ENCODE data around the gene RADX. TPM values are rescaled to one million over a fixed set of nuclear protein-coding genes. Genes with fewer than 3 reads are reported as not detected.

Gene RADX, protein sequence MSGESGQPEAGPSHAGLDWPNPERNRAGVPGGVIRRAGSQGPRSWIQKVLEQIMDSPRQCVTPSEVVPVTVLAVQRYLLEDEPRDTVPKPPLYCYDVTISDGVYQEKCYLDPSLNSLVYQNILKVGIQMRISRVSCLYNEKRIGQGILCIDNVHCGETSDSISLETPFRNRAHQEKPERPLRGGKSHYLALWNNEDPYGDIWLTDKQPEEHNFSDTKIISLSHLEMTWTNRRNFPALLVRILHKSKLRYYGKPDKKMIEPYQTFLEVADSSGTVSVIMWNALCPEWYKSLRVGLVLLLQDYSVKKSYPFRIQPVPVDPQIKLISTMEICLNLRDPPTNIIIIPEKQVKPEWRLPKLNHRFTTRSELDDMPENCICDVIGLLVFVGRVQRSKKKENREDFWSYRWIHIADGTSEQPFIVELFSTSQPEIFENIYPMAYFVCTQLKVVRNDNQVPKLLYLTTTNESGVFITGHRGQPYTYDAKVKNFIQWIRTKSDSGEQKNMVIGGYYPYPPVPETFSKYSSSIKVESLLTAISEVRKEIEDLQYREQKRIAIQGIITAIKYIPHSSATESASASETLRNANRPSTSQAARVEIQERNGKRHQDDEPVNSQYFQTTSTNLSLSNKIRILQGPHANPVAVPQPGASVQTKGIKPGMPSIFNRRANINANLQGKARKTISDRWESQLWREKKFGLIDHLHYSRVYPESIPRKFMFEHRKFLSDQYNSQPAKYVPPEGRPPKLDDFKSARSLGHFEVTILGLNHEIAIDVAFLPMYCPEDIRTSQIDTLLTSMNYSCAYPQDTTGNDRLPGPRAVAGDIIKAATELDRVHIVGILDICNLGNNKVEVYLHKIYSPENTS
- total RNA-seq (10 to 100 TPM in 1 of 2 donors, 1 to 10 TPM in 1; 6.6 to 13.3 TPM), polyA plus RNA-seq (ENCODE audit: insufficient read length in 2 of 2) (10 to 100 TPM; 10.8 to 13.2 TPM)
- long read RNA-seq, donor 1, partial matches to known transcripts, result 0 of 2 reads
- long read RNA-seq, donor 1, other reads (novel, unspliced or antisense), result 0 of 2 reads
- long read RNA-seq, donor 2, partial matches to known transcripts, result 0 of 1 reads
- long read RNA-seq, donor 2, other reads (novel, unspliced or antisense), result 0 of 1 reads
- long read RNA-seq, donor 3, result 0 reads
- long read RNA-seq, donor 4, partial matches to known transcripts, result 0 of 1 reads
- long read RNA-seq, donor 4, other reads (novel, unspliced or antisense), result 0 of 1 reads

DNA sequence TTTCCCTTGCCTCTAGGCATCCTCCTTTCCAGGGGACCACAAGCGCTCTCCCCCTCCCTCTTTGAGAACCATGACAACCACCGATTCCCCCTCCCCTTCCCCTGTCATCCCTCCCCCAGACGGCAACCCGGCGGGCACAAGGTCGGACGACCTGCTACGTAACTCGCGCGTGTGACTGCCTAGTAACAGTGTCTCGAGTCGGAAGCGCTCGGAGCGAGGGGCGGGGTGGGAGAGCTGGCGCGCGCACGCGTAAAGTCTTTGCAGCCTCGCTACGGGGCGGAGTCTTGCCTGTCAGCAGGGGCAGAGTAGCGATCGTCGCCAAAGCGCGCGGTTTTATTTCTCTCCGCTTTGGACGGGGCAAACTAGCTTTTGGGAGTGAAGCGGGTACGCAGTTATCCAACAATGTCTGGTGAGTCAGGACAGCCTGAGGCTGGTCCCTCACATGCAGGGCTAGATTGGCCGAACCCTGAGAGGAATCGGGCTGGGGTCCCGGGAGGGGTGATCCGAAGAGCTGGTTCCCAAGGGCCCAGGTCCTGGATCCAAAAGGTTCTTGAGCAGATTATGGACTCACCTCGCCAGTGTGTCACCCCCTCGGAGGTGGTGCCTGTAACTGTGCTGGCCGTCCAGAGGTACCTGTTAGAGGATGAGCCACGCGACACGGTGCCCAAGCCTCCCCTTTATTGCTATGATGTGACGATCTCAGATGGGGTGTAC is at the start of gene RADX:
Gene RADX, plus strand, starts transcription at position 300 of the 714 bp plus-strand sequence. Its CDS starts 103 bp downstream, at position 403.
- H3K27ac ChIP-seq (ENCODE audit: low read depth, low read length), result no peak within 1 kb of the TSS
- peak within 1 kb of the TSS; percentile 47 for H3K4me3 ChIP-seq (ENCODE audit: low read depth, low read length)
- H3K36me3 ChIP-seq (ENCODE audit: control insufficient read depth, insufficient read depth, low read length), result no peaks in the 10 kb centered on the region
- no peaks in the 10 kb centered on the region for H3K9me3 ChIP-seq (ENCODE audit: control insufficient read depth, insufficient read depth, low read length)
- WGBS (ENCODE audit: insufficient coverage), result 25% methylated on average over 45 of the region's 46 CpGs
- no peaks in the 10 kb centered on the region for H3K4me1 ChIP-seq (ENCODE audit: control insufficient read depth, insufficient read depth, low read length)
- DNase-seq (ENCODE audit: low read depth in 4 of 6, low spot score in 6 of 6), result peak; percentile 40 to 94 (median 59)
- H3K27me3 ChIP-seq (ENCODE audit: control insufficient read depth, insufficient read depth, low read length), result peaks cover 9% of the 10 kb centered on the region

DNA sequence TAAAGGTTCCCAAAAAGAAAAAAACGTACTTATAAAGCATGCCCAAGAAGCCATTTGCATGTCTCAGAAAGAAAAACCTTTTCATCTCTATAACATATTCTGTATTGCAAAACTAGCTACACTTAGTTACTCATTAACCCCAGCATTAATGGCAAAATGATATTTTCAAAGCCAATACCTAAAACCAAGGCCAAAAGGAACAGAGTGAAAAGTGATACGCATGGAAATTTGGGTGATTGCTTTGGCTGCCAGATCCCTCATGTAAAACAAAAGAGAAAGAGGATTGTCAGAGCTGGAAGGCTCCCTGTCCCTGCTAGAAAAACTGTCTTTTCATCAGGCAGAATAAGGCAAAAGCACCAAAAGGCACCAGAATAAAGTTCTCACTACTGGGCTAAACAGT is 46.8 kb upstream of the RADX start:
- H3K4me1 ChIP-seq (ENCODE audit: control insufficient read depth, insufficient read depth, low read length), result no peaks in the 10 kb centered on the region
- H3K36me3 ChIP-seq (ENCODE audit: control insufficient read depth, insufficient read depth, low read length), result no peaks in the 10 kb centered on the region
- no peak for DNase-seq (ENCODE audit: low read depth in 4 of 6, low spot score in 6 of 6)
- no peaks in the 10 kb centered on the region for H3K9me3 ChIP-seq (ENCODE audit: control insufficient read depth, insufficient read depth, low read length)
- no peak overlapping the region for H3K27ac ChIP-seq (ENCODE audit: low read depth, low read length)
- whole genome bisulfite sequencing (ENCODE audit: insufficient coverage), result 80% methylated on average over 1 of the region's 2 CpGs
- no peak overlapping the region for H3K4me3 ChIP-seq (ENCODE audit: low read depth, low read length)
- peaks cover 7% of the 10 kb centered on the region for H3K27me3 ChIP-seq (ENCODE audit: control insufficient read depth, insufficient read depth, low read length)

DNA sequence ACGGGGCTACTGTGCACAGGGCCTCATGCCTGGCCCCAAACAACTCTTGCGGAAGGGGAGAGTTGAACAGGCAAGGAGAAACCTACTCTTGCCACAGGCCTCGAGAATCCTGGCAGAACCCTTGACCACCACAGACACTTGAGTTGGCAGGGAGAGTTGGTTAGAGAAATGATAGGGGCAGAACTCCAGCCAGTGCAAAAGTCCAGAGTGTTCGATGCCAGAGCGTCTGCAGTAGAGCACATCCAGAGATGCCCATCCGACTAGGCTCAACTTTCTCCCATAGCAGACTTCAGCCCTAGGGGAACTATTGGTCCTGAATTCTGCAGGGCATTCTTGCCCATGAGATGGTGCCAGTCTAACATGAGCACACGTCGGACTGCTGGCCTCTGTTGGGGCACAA is 45.4 kb upstream of the RADX start:
- Histone ChIP-seq H3K4me3 (ENCODE audit: low read depth, low read length) (no peak overlapping the region), H3K36me3 (ENCODE audit: control insufficient read depth, insufficient read depth, low read length) (no peaks in the 10 kb centered on the region), H3K27me3 (ENCODE audit: control insufficient read depth, insufficient read depth, low read length) (peaks cover 5% of the 10 kb centered on the region), H3K4me1 (ENCODE audit: control insufficient read depth, insufficient read depth, low read length) (no peaks in the 10 kb centered on the region), H3K27ac (ENCODE audit: low read depth, low read length) (no peak overlapping the region), H3K9me3 (ENCODE audit: control insufficient read depth, insufficient read depth, low read length) (no peaks in the 10 kb centered on the region)
- 76% methylated on average over 8 of the region's 8 CpGs for WGBS (ENCODE audit: insufficient coverage)
- no peak for DNase-seq (ENCODE audit: low read depth in 4 of 6, low spot score in 6 of 6)

DNA sequence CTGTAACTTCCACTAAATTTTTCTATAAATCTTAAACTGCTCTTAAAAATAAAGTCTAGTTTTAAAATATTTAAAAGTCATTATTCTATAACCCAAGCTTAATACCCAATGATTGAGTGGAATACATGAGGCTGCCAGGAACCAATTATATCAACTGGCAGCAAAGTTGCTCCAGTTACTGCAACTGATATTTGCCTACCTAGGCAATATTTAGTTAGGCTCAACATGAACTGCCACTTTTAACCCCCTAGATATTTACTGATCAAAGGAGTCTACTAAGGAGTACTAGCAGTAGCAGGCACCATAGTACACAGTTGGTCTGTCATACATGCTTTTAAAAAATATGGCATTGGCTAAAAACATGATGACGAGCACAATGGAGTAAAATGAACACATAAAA is 29.9 kb upstream of the RADX start:
- WGBS (ENCODE audit: insufficient coverage), result no CpG with 5 or more reads among the region's 1 CpG
- Histone ChIP-seq H3K36me3 (ENCODE audit: control insufficient read depth, insufficient read depth, low read length) (no peaks in the 10 kb centered on the region), H3K27ac (ENCODE audit: low read depth, low read length) (no peak overlapping the region), H3K4me1 (ENCODE audit: control insufficient read depth, insufficient read depth, low read length) (no peaks in the 10 kb centered on the region), H3K4me3 (ENCODE audit: low read depth, low read length) (no peak overlapping the region), H3K27me3 (ENCODE audit: control insufficient read depth, insufficient read depth, low read length) (no peaks in the 10 kb centered on the region), H3K9me3 (ENCODE audit: control insufficient read depth, insufficient read depth, low read length) (peaks cover 2% of the 10 kb centered on the region)
- DNase-seq (ENCODE audit: low read depth in 4 of 6, low spot score in 6 of 6), result no peak

DNA sequence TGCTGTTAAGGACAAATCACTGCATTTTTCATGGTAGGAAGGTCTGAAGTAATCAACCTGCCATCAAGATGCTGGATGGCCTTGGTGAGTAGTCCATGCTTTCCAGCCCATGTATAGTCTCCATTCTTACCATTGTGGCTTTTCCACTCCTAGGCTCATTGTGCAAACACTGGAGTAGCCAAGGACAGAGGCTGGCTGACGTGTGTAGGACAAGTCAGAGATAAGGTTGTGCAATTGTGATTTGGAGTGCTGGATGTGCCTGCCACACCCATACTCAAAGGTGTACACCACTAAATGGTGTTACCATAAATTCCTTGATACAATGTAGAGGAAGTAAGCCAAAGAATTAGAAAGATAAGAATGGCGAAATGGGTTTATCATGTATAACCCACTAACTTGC is 26.3 kb upstream of the RADX start:
- Histone ChIP-seq H3K36me3 (ENCODE audit: control insufficient read depth, insufficient read depth, low read length) (no peaks in the 10 kb centered on the region), H3K27me3 (ENCODE audit: control insufficient read depth, insufficient read depth, low read length) (no peaks in the 10 kb centered on the region), H3K4me3 (ENCODE audit: low read depth, low read length) (no peak overlapping the region), H3K9me3 (ENCODE audit: control insufficient read depth, insufficient read depth, low read length) (no peaks in the 10 kb centered on the region), H3K4me1 (ENCODE audit: control insufficient read depth, insufficient read depth, low read length) (no peaks in the 10 kb centered on the region), H3K27ac (ENCODE audit: low read depth, low read length) (no peak overlapping the region)
- DNase-seq (ENCODE audit: low read depth in 4 of 6, low spot score in 6 of 6), result no peak
- WGBS (ENCODE audit: insufficient coverage), result no CpG with 5 or more reads among the region's 2 CpGs

DNA sequence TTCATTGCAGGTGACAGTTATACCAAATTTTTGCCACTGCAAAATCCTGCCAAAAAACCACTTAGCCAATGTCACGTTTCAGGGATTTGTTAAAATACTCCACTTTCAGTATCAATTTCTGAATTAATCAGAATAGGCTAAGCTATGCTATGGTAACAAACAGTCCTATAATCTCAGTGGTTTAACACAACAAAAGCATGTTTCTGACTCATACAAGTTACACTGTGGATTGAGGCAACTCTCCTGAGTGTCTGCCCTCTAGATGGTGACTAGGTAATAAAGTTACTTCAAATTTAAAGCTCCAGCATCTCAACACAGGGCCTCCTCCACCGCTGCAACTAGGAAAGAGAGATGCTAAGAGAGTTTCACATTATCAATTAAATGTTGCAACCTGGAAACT is 23.0 kb upstream of the RADX start:
- Histone ChIP-seq H3K4me3 (ENCODE audit: low read depth, low read length) (no peak overlapping the region), H3K36me3 (ENCODE audit: control insufficient read depth, insufficient read depth, low read length) (no peaks in the 10 kb centered on the region), H3K27me3 (ENCODE audit: control insufficient read depth, insufficient read depth, low read length) (no peaks in the 10 kb centered on the region), H3K9me3 (ENCODE audit: control insufficient read depth, insufficient read depth, low read length) (no peaks in the 10 kb centered on the region), H3K27ac (ENCODE audit: low read depth, low read length) (no peak overlapping the region), H3K4me1 (ENCODE audit: control insufficient read depth, insufficient read depth, low read length) (no peaks in the 10 kb centered on the region)
- no CpG with 5 or more reads among the region's 2 CpGs for WGBS (ENCODE audit: insufficient coverage)
- no peak for DNase-seq (ENCODE audit: low read depth in 4 of 6, low spot score in 6 of 6)

DNA sequence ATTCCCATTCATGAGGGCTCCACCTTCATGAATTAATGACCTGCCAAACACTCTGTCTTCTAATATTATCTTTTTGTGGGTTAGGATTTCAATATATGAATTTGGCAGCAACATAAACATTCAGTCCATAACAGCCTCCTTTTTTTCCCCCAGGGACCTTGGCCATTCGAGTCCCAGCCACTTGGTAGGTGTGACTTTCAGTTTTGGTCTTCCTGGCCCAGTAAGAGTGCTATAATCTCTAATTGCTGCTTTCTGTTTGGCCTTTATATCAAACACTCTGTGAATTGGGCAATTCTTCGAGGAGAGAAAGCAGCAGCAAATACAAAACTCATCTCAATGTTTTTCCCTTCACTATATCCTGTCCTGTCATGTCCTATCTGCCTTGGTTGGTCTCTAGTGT is 12.4 kb upstream of the RADX start:
- no peak for DNase-seq (ENCODE audit: low read depth in 4 of 6, low spot score in 6 of 6)
- H3K4me1 ChIP-seq (ENCODE audit: control insufficient read depth, insufficient read depth, low read length), result no peaks in the 10 kb centered on the region
- no peak overlapping the region for H3K27ac ChIP-seq (ENCODE audit: low read depth, low read length)
- no peaks in the 10 kb centered on the region for H3K27me3 ChIP-seq (ENCODE audit: control insufficient read depth, insufficient read depth, low read length)
- H3K4me3 ChIP-seq (ENCODE audit: low read depth, low read length), result no peak overlapping the region
- no peaks in the 10 kb centered on the region for H3K9me3 ChIP-seq (ENCODE audit: control insufficient read depth, insufficient read depth, low read length)
- no CpG with 5 or more reads among the region's 2 CpGs for WGBS (ENCODE audit: insufficient coverage)
- no peaks in the 10 kb centered on the region for H3K36me3 ChIP-seq (ENCODE audit: control insufficient read depth, insufficient read depth, low read length)

DNA sequence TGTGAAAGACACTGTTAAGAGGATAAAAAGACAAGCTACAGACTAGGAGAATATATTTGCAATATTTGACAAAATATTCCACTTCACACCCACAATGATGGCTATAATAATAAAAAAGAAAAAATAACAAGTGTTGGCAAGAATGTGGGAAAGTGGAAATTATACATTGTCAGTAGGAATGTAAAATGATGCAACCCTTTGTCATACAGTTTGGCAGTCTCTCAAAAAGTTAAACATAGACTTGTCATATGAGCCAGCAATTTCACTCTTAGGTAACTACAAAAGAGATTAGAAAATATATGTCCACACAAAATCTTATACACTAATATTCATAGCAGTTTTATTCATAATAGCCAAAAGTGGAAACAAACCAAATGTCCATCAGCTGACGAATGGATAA is 5.2 kb upstream of the RADX start:
- H3K4me3 ChIP-seq (ENCODE audit: low read depth, low read length), result no peak overlapping the region
- WGBS (ENCODE audit: insufficient coverage), result no CpG with 5 or more reads among the region's 1 CpG

DNA sequence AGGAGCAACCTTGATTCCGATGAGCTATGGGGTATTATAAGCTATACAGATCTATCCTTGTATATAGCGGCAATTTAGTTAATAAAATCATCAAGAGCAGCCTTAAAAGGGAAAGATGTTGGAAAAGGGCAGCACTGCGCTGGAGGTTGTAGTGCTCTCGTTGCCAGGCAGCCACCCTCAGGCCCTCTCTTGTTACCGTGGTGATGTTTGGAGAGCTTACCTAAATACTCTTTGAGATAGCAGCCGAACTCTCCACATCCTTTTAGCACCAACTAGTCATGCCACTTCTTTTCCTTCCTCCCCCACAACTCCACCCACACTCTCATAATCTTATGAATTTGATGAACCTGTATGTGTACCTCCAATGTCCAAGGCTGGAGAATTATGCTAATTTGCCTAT is 3.8 kb upstream of the RADX start:
- H3K9me3 ChIP-seq (ENCODE audit: control insufficient read depth, insufficient read depth, low read length), result no peaks in the 10 kb centered on the region
- WGBS (ENCODE audit: insufficient coverage), result 40% methylated on average over 1 of the region's 6 CpGs
- H3K4me1 ChIP-seq (ENCODE audit: control insufficient read depth, insufficient read depth, low read length), result no peaks in the 10 kb centered on the region
- peak in 2 of 6 donors; percentile 6 to 21 for DNase-seq (ENCODE audit: low read depth in 4 of 6, low spot score in 6 of 6)
- H3K27ac ChIP-seq (ENCODE audit: low read depth, low read length), result no peak overlapping the region
- peaks cover 8% of the 10 kb centered on the region for H3K27me3 ChIP-seq (ENCODE audit: control insufficient read depth, insufficient read depth, low read length)
- no peak overlapping the region for H3K4me3 ChIP-seq (ENCODE audit: low read depth, low read length)
- H3K36me3 ChIP-seq (ENCODE audit: control insufficient read depth, insufficient read depth, low read length), result no peaks in the 10 kb centered on the region

More for the DNA sequence above, 5.2 kb upstream of the RADX start:
- Histone ChIP-seq H3K27me3 (ENCODE audit: control insufficient read depth, insufficient read depth, low read length) (peaks cover 2% of the 10 kb centered on the region), H3K36me3 (ENCODE audit: control insufficient read depth, insufficient read depth, low read length) (no peaks in the 10 kb centered on the region), H3K27ac (ENCODE audit: low read depth, low read length) (no peak overlapping the region), H3K4me1 (ENCODE audit: control insufficient read depth, insufficient read depth, low read length) (no peaks in the 10 kb centered on the region), H3K9me3 (ENCODE audit: control insufficient read depth, insufficient read depth, low read length) (no peaks in the 10 kb centered on the region)
- DNase-seq (ENCODE audit: low read depth in 4 of 6, low spot score in 6 of 6), result no peak
